Islet of Langerhans (tissue), 1 donor: ENCODE results near the gene OR51V1.
A peak's percentile ranks its signal among the peaks of the same experiment; 100 is the strongest.
"Not testable (repeated sequence)": the region's sequence is repeated elsewhere in the genome, so short reads cannot be mapped to it uniquely, and the experiment has no call there.

ENCODE experiments used
- FAIRE-seq: peaks from one replicate; lab custom pipeline; 2011; peaks lifted over from hg19 to GRCh38; lab: Jason Lieb, UNC

Gene OR51V1

GRCh38 chr11:5229796-5230195 is 29.3 kb upstream of the OR51V1 start:
- FAIRE-seq = no peak

- FAIRE-seq = no peak
Observed at GRCh38 chr11:5229356-5229755, 28.9 kb upstream of the OR51V1 start.

- FAIRE-seq = no peak
Observed at GRCh38 chr11:5228124-5228523, 27.6 kb upstream of the OR51V1 start.

GRCh38 chr11:5227681-5228080 is 27.2 kb upstream of the OR51V1 start:
- FAIRE-seq = no peak

- FAIRE-seq = no peak
Observed at GRCh38 chr11:5226732-5227310, 26.3 kb upstream of the OR51V1 start, which contains the start of gene HBB. Gene HBB, minus strand, starts transcription at chr11:5227071. Its CDS starts 50 bp downstream, at chr11:5227021.

GRCh38 chr11:5225480-5225871 is 25.0 kb upstream of the OR51V1 start:
- FAIRE-seq = no peak

- FAIRE-seq = no peak
Observed at GRCh38 chr11:5224538-5225479, 24.3 kb upstream of the OR51V1 start.

- no peak for FAIRE-seq
Observed at GRCh38 chr11:5223686-5224085, 23.2 kb upstream of the OR51V1 start.

- FAIRE-seq = no peak
Observed at GRCh38 chr11:5223146-5223545, 22.7 kb upstream of the OR51V1 start.

GRCh38 chr11:5210376-5210885 is 9.9 kb upstream of the OR51V1 start:
- no peak for FAIRE-seq

- FAIRE-seq = peak; percentile 78
Observed at GRCh38 chr11:5204787-5205186, 4.3 kb upstream of the OR51V1 start.

- FAIRE-seq = no peak
Observed at GRCh38 chr11:5203366-5203765, 2.9 kb upstream of the OR51V1 start.

GRCh38 chr11:5198285-5198684 is 2.2 kb downstream of the OR51V1 start:
- FAIRE-seq = no peak

GRCh38 chr11:5197536-5197935 is 2.9 kb downstream of the OR51V1 start:
- FAIRE-seq = no peak

GRCh38 chr11:5196731-5197130 is 3.8 kb downstream of the OR51V1 start:
- FAIRE-seq = no peak

GRCh38 chr11:5196067-5196466 is 4.4 kb downstream of the OR51V1 start:
- no peak for FAIRE-seq

GRCh38 chr11:5192738-5193137 is 7.7 kb downstream of the OR51V1 start:
- FAIRE-seq = no peak

- no peak for FAIRE-seq
Observed at GRCh38 chr11:5188201-5188600, 12.3 kb downstream of the OR51V1 start.

GRCh38 chr11:5178046-5178837 is 22.2 kb downstream of the OR51V1 start:
- FAIRE-seq = no peak

- FAIRE-seq = no peak
Observed at GRCh38 chr11:5174934-5175333, 25.5 kb downstream of the OR51V1 start.

- no peak for FAIRE-seq
Observed at GRCh38 chr11:5171856-5172255, 28.6 kb downstream of the OR51V1 start.

GRCh38 chr11:5165898-5166297 is 34.6 kb downstream of the OR51V1 start:
- not testable (repeated sequence) for FAIRE-seq

GRCh38 chr11:5164807-5165206 is 35.7 kb downstream of the OR51V1 start:
- not testable (repeated sequence) for FAIRE-seq
